ENCODE results near the gene CHMP3. TPM values are rescaled to one million over a fixed set of nuclear protein-coding genes. Genes with fewer than 3 reads are reported as not detected.

CHMP3 gene
- total RNA-seq, 5 donors from 2014 or later (not counting 1 experiment from before 2014, with no cell fraction given): 65.0 to 82.5 (median 68.5) TPM

- ChIA-PET POLR2A (no interaction called here), CTCF (no interaction called here)
- H3K4me3 ChIP-seq (ENCODE audit: control insufficient read depth in 1 of 2, extremely low read depth in 1 of 2, low read length in 1 of 2): no peak overlapping the region
- H3K36me3 ChIP-seq (ENCODE audit: control insufficient read depth in 2 of 2, extremely low read depth in 1 of 2, insufficient read depth in 1 of 2, low read length in 1 of 2): no peaks in the 10 kb centered on the region
- DNase-seq (no peak), ATAC-seq (replicated peaks in 1 of 4) (no peak)
- peaks cover 0 to 2% of the 10 kb centered on the region in 2 experiments for H3K4me1 ChIP-seq (ENCODE audit: control insufficient read depth in 1 of 2, extremely low read depth in 1 of 2, insufficient read depth in 2 of 2, low read length in 2 of 2)
- Mint-ChIP-seq H3K27ac (peak overlapping the region in 1 of 2 donors; percentile 19), H3K36me3 (peaks cover 44% of the 10 kb centered on the region), H3K4me1 (peaks cover 26 to 41% (median 36%) of the 10 kb centered on the region in 3 donors), H3K27me3 (no peaks in the 10 kb centered on the region), H3K4me3 (no peak overlapping the region), H3K9me3 (peaks cover 0 to 14% (median 5%) of the 10 kb centered on the region in 3 donors)
- no peaks in the 10 kb centered on the region for H3K27me3 ChIP-seq (replicated peaks in 1 of 2; ENCODE audit: control insufficient read depth in 2 of 2, extremely low read depth in 1 of 2, insufficient read depth in 2 of 2, low read length in 1 of 2)
- no CpG with 5 or more reads among the region's 3 CpGs for WGBS (ENCODE audit: insufficient coverage)
- no peak overlapping the region for H3K27ac ChIP-seq (ENCODE audit: low read length)
- peaks cover 3% of the 10 kb centered on the region for H3K9me3 ChIP-seq
These were observed 29.7 kb downstream of the CHMP3 start for GRCh38 chr2:86533589-86533988.

- ATAC-seq (replicated peaks in 1 of 4): no peak
- H3K27me3 ChIP-seq (replicated peaks in 1 of 2; ENCODE audit: control insufficient read depth in 2 of 2, extremely low read depth in 1 of 2, insufficient read depth in 2 of 2, low read length in 1 of 2): no peaks in the 10 kb centered on the region
- DNase-seq: no peak
- H3K4me3 ChIP-seq (ENCODE audit: control insufficient read depth in 1 of 2, extremely low read depth in 1 of 2, low read length in 1 of 2): no peak overlapping the region
- no peak overlapping the region for H3K27ac ChIP-seq (ENCODE audit: low read length)
- WGBS (ENCODE audit: insufficient coverage): no CpG with 5 or more reads among the region's 11 CpGs
- ChIA-PET POLR2A (no interaction called here), CTCF (no interaction called here)
- peaks cover 2 to 12% of the 10 kb centered on the region in 2 donors for H3K36me3 ChIP-seq (ENCODE audit: control insufficient read depth in 2 of 2, extremely low read depth in 1 of 2, insufficient read depth in 1 of 2, low read length in 1 of 2)
- no peaks in the 10 kb centered on the region for H3K4me1 ChIP-seq (ENCODE audit: control insufficient read depth in 1 of 2, extremely low read depth in 1 of 2, insufficient read depth in 2 of 2, low read length in 2 of 2)
- H3K9me3 ChIP-seq: no peaks in the 10 kb centered on the region
- peaks cover 0 to 4% (median 0%) of the 10 kb centered on the region in 3 donors for H3K4me1 Mint-ChIP-seq
- no peaks in the 10 kb centered on the region for H3K27me3 Mint-ChIP-seq
- H3K4me3 Mint-ChIP-seq: no peak overlapping the region
- peaks cover 29% of the 10 kb centered on the region for H3K36me3 Mint-ChIP-seq
- H3K27ac Mint-ChIP-seq: no peak overlapping the region
- H3K9me3 Mint-ChIP-seq: no peaks in the 10 kb centered on the region
These were observed 37.6 kb downstream of the CHMP3 start for GRCh38 chr2:86525421-86526340.

GRCh38 chr2:86523491-86523890 is 39.8 kb downstream of the CHMP3 start:
- Mint-ChIP-seq H3K27me3 (no peaks in the 10 kb centered on the region), H3K27ac (no peak overlapping the region), H3K36me3 (peaks cover 15% of the 10 kb centered on the region), H3K9me3 (peaks cover 0 to 8% (median 5%) of the 10 kb centered on the region in 3 donors), H3K4me3 (no peak overlapping the region), H3K4me1 (peaks cover 0 to under 1% (median 0%) of the 10 kb centered on the region in 3 donors)
- ATAC-seq (replicated peaks in 1 of 4) (no peak), DNase-seq (no peak)
- no peaks in the 10 kb centered on the region for H3K27me3 ChIP-seq (replicated peaks in 1 of 2; ENCODE audit: control insufficient read depth in 2 of 2, extremely low read depth in 1 of 2, insufficient read depth in 2 of 2, low read length in 1 of 2)
- no peaks in the 10 kb centered on the region for H3K9me3 ChIP-seq
- POLR2A ChIA-PET: no interaction called here
- H3K36me3 ChIP-seq (ENCODE audit: control insufficient read depth in 2 of 2, extremely low read depth in 1 of 2, insufficient read depth in 1 of 2, low read length in 1 of 2): peaks cover 2 to 12% of the 10 kb centered on the region in 2 donors
- no peak overlapping the region for H3K4me3 ChIP-seq (ENCODE audit: control insufficient read depth in 1 of 2, extremely low read depth in 1 of 2, low read length in 1 of 2)
- H3K27ac ChIP-seq (ENCODE audit: low read length): no peak overlapping the region
- CTCF ChIA-PET: no interaction called here
- no peaks in the 10 kb centered on the region for H3K4me1 ChIP-seq (ENCODE audit: control insufficient read depth in 1 of 2, extremely low read depth in 1 of 2, insufficient read depth in 2 of 2, low read length in 2 of 2)
- WGBS (ENCODE audit: insufficient coverage): no CpG with 5 or more reads among the region's 4 CpGs

- Histone ChIP-seq H3K4me3 (ENCODE audit: control insufficient read depth in 1 of 2, extremely low read depth in 1 of 2, low read length in 1 of 2) (no peak overlapping the region), H3K36me3 (ENCODE audit: control insufficient read depth in 2 of 2, extremely low read depth in 1 of 2, insufficient read depth in 1 of 2, low read length in 1 of 2) (peaks cover 2 to 8% of the 10 kb centered on the region in 2 donors), H3K4me1 (ENCODE audit: control insufficient read depth in 1 of 2, extremely low read depth in 1 of 2, insufficient read depth in 2 of 2, low read length in 2 of 2) (no peaks in the 10 kb centered on the region), H3K9me3 (no peaks in the 10 kb centered on the region), H3K27ac (ENCODE audit: low read length) (no peak overlapping the region), H3K27me3 (replicated peaks in 1 of 2; ENCODE audit: control insufficient read depth in 2 of 2, extremely low read depth in 1 of 2, insufficient read depth in 2 of 2, low read length in 1 of 2) (no peaks in the 10 kb centered on the region)
- WGBS (ENCODE audit: insufficient coverage): 100% methylated on average over 2 of the region's 2 CpGs
- Mint-ChIP-seq H3K4me3 (no peak overlapping the region), H3K27me3 (no peaks in the 10 kb centered on the region), H3K27ac (no peak overlapping the region), H3K36me3 (peaks cover 9% of the 10 kb centered on the region), H3K4me1 (peaks cover 0 to 3% (median 0%) of the 10 kb centered on the region in 3 donors), H3K9me3 (peaks cover 0 to 8% (median 5%) of the 10 kb centered on the region in 3 donors)
- DNase-seq (no peak), ATAC-seq (replicated peaks in 1 of 4) (no peak)
- ChIA-PET CTCF (no interaction called here), POLR2A (no interaction called here)
These were observed 40.5 kb downstream of the CHMP3 start for GRCh38 chr2:86522711-86523110.

- Mint-ChIP-seq H3K36me3 (peaks cover 9% of the 10 kb centered on the region), H3K4me3 (no peak overlapping the region), H3K27me3 (no peaks in the 10 kb centered on the region), H3K9me3 (peaks cover 0 to 8% (median 5%) of the 10 kb centered on the region in 3 donors), H3K4me1 (peaks cover 0 to 3% (median 0%) of the 10 kb centered on the region in 3 donors), H3K27ac (no peak overlapping the region)
- H3K4me3 ChIP-seq (ENCODE audit: control insufficient read depth in 1 of 2, extremely low read depth in 1 of 2, low read length in 1 of 2): no peak overlapping the region
- no peaks in the 10 kb centered on the region for H3K9me3 ChIP-seq
- peaks cover 2 to 3% of the 10 kb centered on the region in 2 donors for H3K36me3 ChIP-seq (ENCODE audit: control insufficient read depth in 2 of 2, extremely low read depth in 1 of 2, insufficient read depth in 1 of 2, low read length in 1 of 2)
- DNase-seq (no peak), ATAC-seq (replicated peaks in 1 of 4) (no peak)
- CTCF ChIA-PET: interaction anchor here in 1 of 2 donors (0.5 kb wide), 1 partner anchor 158 kb away, joined by 4 read pairs; no protein-coding TSS in a partner anchor
- POLR2A ChIA-PET: interaction anchor here in 1 of 2 donors (0.7 kb wide), 1 partner anchor 750 kb away, joined by 3 read pairs; no protein-coding TSS in a partner anchor
- WGBS (ENCODE audit: insufficient coverage): no CpG with 5 or more reads among the region's 1 CpG
- no peaks in the 10 kb centered on the region for H3K4me1 ChIP-seq (ENCODE audit: control insufficient read depth in 1 of 2, extremely low read depth in 1 of 2, insufficient read depth in 2 of 2, low read length in 2 of 2)
- H3K27ac ChIP-seq (ENCODE audit: low read length): no peak overlapping the region
- H3K27me3 ChIP-seq (replicated peaks in 1 of 2; ENCODE audit: control insufficient read depth in 2 of 2, extremely low read depth in 1 of 2, insufficient read depth in 2 of 2, low read length in 1 of 2): no peaks in the 10 kb centered on the region
These were observed 41.3 kb downstream of the CHMP3 start for GRCh38 chr2:86521922-86522321.

GRCh38 chr2:86520153-86520552 is 43.1 kb downstream of the CHMP3 start:
- no peak overlapping the region for H3K4me3 Mint-ChIP-seq
- WGBS (ENCODE audit: insufficient coverage): no CpG with 5 or more reads among the region's 1 CpG

More at GRCh38 chr2:86520153-86520552, 43.1 kb downstream of the CHMP3 start:
- Histone ChIP-seq H3K27me3 (replicated peaks in 1 of 2; ENCODE audit: control insufficient read depth in 2 of 2, extremely low read depth in 1 of 2, insufficient read depth in 2 of 2, low read length in 1 of 2) (no peaks in the 10 kb centered on the region), H3K4me1 (ENCODE audit: control insufficient read depth in 1 of 2, extremely low read depth in 1 of 2, insufficient read depth in 2 of 2, low read length in 2 of 2) (no peaks in the 10 kb centered on the region), H3K27ac (ENCODE audit: low read length) (no peak overlapping the region), H3K36me3 (ENCODE audit: control insufficient read depth in 2 of 2, extremely low read depth in 1 of 2, insufficient read depth in 1 of 2, low read length in 1 of 2) (peaks cover 2 to 3% of the 10 kb centered on the region in 2 donors), H3K4me3 (ENCODE audit: control insufficient read depth in 1 of 2, extremely low read depth in 1 of 2, low read length in 1 of 2) (no peak overlapping the region), H3K9me3 (no peaks in the 10 kb centered on the region)
- Mint-ChIP-seq H3K4me1 (peaks cover 0 to 3% (median 3%) of the 10 kb centered on the region in 3 donors), H3K27me3 (no peaks in the 10 kb centered on the region), H3K36me3 (peaks cover 4% of the 10 kb centered on the region), H3K9me3 (peaks cover 0 to 8% (median 5%) of the 10 kb centered on the region in 3 donors), H3K27ac (peak overlapping the region in 1 of 2 donors; percentile 76)
- POLR2A ChIA-PET: interaction anchor here in 1 of 2 donors (0.6 kb wide), 1 partner anchor 112 kb away, joined by 3 read pairs; no protein-coding TSS in a partner anchor
- DNase-seq: no peak
- ATAC-seq (replicated peaks in 1 of 4): no peak
- CTCF ChIA-PET: no interaction called here
